ENCODE data around the gene MRPL3.

DNA sequence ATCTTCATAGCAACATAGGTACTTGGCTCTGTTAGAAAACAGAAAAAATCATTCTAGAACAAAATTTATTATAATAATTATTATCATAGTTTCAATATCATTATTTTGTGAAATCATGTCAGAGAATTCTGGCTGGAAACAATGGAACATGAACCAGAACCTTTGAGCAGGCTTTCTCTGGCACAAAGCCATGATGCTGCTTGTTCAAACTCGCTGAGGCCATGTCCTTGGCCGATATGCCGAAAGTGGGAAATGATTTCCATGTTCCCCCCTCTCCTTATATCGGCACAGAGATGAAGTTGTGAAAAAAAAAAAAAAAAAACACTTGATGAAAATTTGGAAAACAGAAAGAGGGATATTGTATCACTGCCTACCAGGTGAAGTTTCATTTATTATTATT is 49.0 kb upstream of the MRPL3 start:
- TF ChIP-seq, protein P1, sequence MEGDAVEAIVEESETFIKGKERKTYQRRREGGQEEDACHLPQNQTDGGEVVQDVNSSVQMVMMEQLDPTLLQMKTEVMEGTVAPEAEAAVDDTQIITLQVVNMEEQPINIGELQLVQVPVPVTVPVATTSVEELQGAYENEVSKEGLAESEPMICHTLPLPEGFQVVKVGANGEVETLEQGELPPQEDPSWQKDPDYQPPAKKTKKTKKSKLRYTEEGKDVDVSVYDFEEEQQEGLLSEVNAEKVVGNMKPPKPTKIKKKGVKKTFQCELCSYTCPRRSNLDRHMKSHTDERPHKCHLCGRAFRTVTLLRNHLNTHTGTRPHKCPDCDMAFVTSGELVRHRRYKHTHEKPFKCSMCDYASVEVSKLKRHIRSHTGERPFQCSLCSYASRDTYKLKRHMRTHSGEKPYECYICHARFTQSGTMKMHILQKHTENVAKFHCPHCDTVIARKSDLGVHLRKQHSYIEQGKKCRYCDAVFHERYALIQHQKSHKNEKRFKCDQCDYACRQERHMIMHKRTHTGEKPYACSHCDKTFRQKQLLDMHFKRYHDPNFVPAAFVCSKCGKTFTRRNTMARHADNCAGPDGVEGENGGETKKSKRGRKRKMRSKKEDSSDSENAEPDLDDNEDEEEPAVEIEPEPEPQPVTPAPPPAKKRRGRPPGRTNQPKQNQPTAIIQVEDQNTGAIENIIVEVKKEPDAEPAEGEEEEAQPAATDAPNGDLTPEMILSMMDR (conservative IDR thresholded peaks at IDR 0.05; ENCODE audit: low read length) = no peak
- TF ChIP-seq EZH2phosphoT487 (IDR thresholded peaks at IDR 0.05; ENCODE audit: borderline replicate concordance) = no peak
